ENCODE measurements around the gene PLCL2. TPM values are rescaled to one million over a fixed set of nuclear protein-coding genes. Genes with fewer than 3 reads are reported as not detected.

The PLCL2 gene
- total RNA-seq, 1 experiment from 2014 or later, result 32.1 TPM

GRCh38 chr3:16887130-16887529, 2.4 kb downstream of the PLCL2 start:
- H2BK20ac ChIP-seq (ENCODE audit: low read depth, low read length, poor library complexity, severe bottlenecking), result no peak overlapping the region
- no peak overlapping the region for H4K8ac ChIP-seq (replicated peaks; ENCODE audit: insufficient read length, low read depth, low read length)
- DNase-seq, result no peak
- no peak overlapping the region for H3K27ac ChIP-seq (ENCODE audit: insufficient read length, low read depth, low read length)
- H4K5ac ChIP-seq (ENCODE audit: insufficient read length, low read depth, low read length), result no peak overlapping the region
- Mint-ChIP-seq H3K9me3 (no peaks in the 10 kb centered on the region), H3K27ac (no peak overlapping the region), H3K27me3 (ENCODE audit: low read depth) (peaks cover 23% of the 10 kb centered on the region), H3K4me3 (peak overlapping the region in 1 of 2 experiments; percentile 86; a peak in 1 of 5 replicates), H3K4me1 (peaks cover 84 to 85% of the 10 kb centered on the region in 2 experiments), H3K36me3 (ENCODE audit: insufficient read depth in 1 of 3, low read depth in 3 of 3) (no peaks in the 10 kb centered on the region; a peak in 1 of 7 replicates)
- no peak overlapping the region for H3K18ac ChIP-seq (ENCODE audit: insufficient read length, low read depth, low read length)
- no peak overlapping the region for H2BK15ac ChIP-seq (ENCODE audit: low read depth, low read length)
- H3K23me2 ChIP-seq (ENCODE audit: insufficient read length, low read depth, low read length, poor library complexity, severe bottlenecking), result peaks cover 17% of the 10 kb centered on the region
- peaks cover 5% of the 10 kb centered on the region for H3K79me1 ChIP-seq (ENCODE audit: insufficient read depth, low read depth, low read length, poor library complexity, severe bottlenecking)
- H3K27me3 ChIP-seq (ENCODE audit: insufficient read depth, low read length), result peaks cover 8% of the 10 kb centered on the region; the same call in 1 of the 2 replicates
- H2BK120ac ChIP-seq (ENCODE audit: low read depth, low read length, poor library complexity, severe bottlenecking), result no peak overlapping the region
- no peak overlapping the region for H2BK12ac ChIP-seq (ENCODE audit: insufficient read length, low read depth, low read length)
- no peak overlapping the region for H3K23ac ChIP-seq (ENCODE audit: insufficient read length, low read depth, low read length)
- peaks cover 7% of the 10 kb centered on the region; the same call in 1 of the 2 replicates for H3K4me1 ChIP-seq (ENCODE audit: insufficient read depth, low read length)
- H3K14ac ChIP-seq (ENCODE audit: insufficient read depth, low read length), result no peak overlapping the region
- H3T11ph ChIP-seq (ENCODE audit: low read length), result no peak overlapping the region
- no peaks in the 10 kb centered on the region for H3K9me3 ChIP-seq (ENCODE audit: control insufficient read depth, low read depth, low read length)
- H3K56ac ChIP-seq (ENCODE audit: insufficient read length, low read depth, low read length), result no peak overlapping the region
- no peak overlapping the region for H2AFZ ChIP-seq (ENCODE audit: low read length)
- no peak overlapping the region for H2AK5ac ChIP-seq (ENCODE audit: insufficient read length, low read length)
- H2BK5ac ChIP-seq (ENCODE audit: insufficient read length, low read length), result no peak overlapping the region
- no peak overlapping the region for H3K4ac ChIP-seq (ENCODE audit: low read depth, low read length)
- WGBS (ENCODE audit: extremely low coverage, insufficient read length, low lambda C conversion rate), result no CpG with 5 or more reads among the region's 1 CpG
- H4K20me1 ChIP-seq (ENCODE audit: control insufficient read depth, insufficient read depth, insufficient read length), result no peaks in the 10 kb centered on the region
- TF ChIP-seq CTCF (conservative IDR thresholded peaks at IDR 0.05), result no peak
- H3K9ac ChIP-seq (ENCODE audit: extremely low read depth, insufficient read length, low read length), result no peak overlapping the region
- no peak overlapping the region for H4K91ac ChIP-seq (ENCODE audit: insufficient read length, low read depth, low read length)
- no peaks in the 10 kb centered on the region; the same call in 1 of the 2 replicates for H3K79me2 ChIP-seq (ENCODE audit: insufficient read depth, low read length)
- H3K4me2 ChIP-seq (ENCODE audit: insufficient read depth, insufficient read length, low read length), result no peak overlapping the region
